H1 (cell line): ENCODE measurements around the gene IMPG2. TPM values are rescaled to one million over a fixed set of nuclear protein-coding genes. Genes with fewer than 3 reads are reported as not detected.

ENCODE experiments used
- RNF2 ChIP-seq: fragments of 200-900, 300-1000 bp; sonication (generic); IDR thresholded peaks from 2 replicates; pipeline ENCODE4 v1.7.1; 2016; ENCODE audit warnings: borderline replicate concordance, low read depth, mild to moderate bottlenecking, antibody characterized with exemption, low read length; ENCODE audit not compliant: poor library complexity, severe bottlenecking; ENCODE audit errors: missing control alignments
- SIX5 ChIP-seq: IDR thresholded peaks from 2 replicates; pipeline ENCODE4 v1.6.1; 2011; ENCODE audit warnings: mild to moderate bottlenecking, low read depth, low read length
- SP1 ChIP-seq: IDR thresholded peaks from 2 replicates; pipeline ENCODE4 v1.6.1; 2011; ENCODE audit warnings: low read depth, low read length
- YY1 ChIP-seq: IDR thresholded peaks from 2 replicates; pipeline ENCODE4 v1.6.1; 2011; ENCODE audit warnings: low read depth, mild to moderate bottlenecking, low read length
- polyA plus RNA-seq, 7 experiments: library from polyadenylated mRNA; depleted of rRNA in 3 of 7; stranded (reverse) in 5 of 7; unstranded in 2 of 7; fragments of >200 nt in 5 of 7; fragments of 200-250 nt in 2 of 7; gene quantifications; 1 replicate in 5 of 7; 2 replicates in 1 of 7; 4 replicates in 1 of 7; pipeline versions ENCODE4 v1.2.1 to v1.2.3, GENCODE V29; 2011 to 2013; ENCODE audit warnings: missing spikeins in 2 of 7, mixed read lengths in 2 of 7
- total RNA-seq: library from RNA; stranded (reverse); fragmentation: NEBNext Ultra II Directional; extraction: Animal tissue kit (Norgen Biotek cat#: 25700); gene quantifications from 2 replicates; pipeline ENCODE4 v1.2.1, GENCODE V29; 2021
- TF ChIP-seq, protein P1 (sequence below): IDR thresholded peaks from 2 replicates; pipeline ENCODE4 v1.6.1; 2012; ENCODE audit warnings: inconsistent platforms

IMPG2 gene
- total and polyA plus RNA-seq, 2 of the 8 experiments (the other 6 are each of a cell fraction or from before 2014, with no cell fraction given): 0.03 to 0.06 TPM

DNA sequence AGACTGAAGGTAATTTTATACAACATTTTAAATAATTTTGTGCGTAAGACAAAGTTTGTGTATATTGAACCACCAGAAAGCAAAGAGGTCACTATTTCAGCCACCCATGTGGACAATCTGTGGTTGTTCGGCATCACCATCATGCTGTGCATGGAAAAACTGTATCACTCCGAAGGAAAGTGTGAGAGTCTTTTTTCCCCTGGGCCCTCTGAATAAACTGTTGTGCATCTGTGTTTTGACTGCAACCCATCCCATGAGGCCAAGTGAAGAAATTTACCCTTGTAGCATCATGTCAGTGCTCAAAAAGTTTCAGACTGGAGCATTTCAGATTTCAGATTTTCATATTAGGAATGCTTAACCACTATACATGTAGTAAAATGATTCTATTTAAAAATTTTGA, 85.3 kb downstream of the IMPG2 start (continued):
- TF ChIP-seq, protein P1, sequence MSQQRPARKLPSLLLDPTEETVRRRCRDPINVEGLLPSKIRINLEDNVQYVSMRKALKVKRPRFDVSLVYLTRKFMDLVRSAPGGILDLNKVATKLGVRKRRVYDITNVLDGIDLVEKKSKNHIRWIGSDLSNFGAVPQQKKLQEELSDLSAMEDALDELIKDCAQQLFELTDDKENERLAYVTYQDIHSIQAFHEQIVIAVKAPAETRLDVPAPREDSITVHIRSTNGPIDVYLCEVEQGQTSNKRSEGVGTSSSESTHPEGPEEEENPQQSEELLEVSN: no peak
- no peak for TF ChIP-seq SP1
- TF ChIP-seq YY1: no peak
- TF ChIP-seq SIX5: no peak
- no peak for TF ChIP-seq RNF2
